ENCODE results near the gene NKX2-4.
"Not testable (repeated sequence)": the region's sequence is repeated elsewhere in the genome, so short reads cannot be mapped to it uniquely, and the experiment has no call there.

NKX2-4 gene

DNA sequence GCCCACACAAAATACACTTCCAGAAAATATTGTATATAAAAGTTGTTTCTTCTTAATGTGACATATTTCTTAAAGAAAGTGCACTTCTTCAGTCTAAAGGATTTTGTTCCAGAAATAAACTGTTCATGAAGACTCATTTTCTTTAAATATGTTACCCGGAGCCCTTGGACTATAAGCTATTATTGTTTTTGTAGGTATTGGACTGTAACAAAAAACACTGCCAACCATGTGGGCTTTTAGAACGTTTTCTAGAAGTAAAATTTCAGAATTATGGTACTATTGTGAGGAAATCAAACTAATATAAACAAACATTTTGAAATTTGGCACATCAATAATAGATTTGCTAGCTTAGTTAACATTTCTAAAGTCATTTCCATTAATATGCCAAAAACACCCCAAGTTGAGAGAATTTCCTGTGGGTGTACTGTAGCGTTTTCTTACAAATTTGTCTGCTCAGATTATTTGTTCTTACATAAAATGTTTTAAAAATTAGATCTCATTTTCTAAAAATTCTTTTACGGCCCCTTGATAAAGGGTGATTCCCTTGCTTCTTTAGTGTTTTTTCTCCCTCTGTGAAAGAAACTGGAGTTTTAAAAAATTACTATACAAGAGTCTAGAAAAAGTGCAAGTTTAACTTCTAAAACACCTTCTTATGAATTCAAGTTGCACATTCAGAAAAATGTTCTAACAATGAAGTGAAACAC lies 3.4 kb downstream of the NKX2-4 start:
- no peak for DNase-seq

DNA sequence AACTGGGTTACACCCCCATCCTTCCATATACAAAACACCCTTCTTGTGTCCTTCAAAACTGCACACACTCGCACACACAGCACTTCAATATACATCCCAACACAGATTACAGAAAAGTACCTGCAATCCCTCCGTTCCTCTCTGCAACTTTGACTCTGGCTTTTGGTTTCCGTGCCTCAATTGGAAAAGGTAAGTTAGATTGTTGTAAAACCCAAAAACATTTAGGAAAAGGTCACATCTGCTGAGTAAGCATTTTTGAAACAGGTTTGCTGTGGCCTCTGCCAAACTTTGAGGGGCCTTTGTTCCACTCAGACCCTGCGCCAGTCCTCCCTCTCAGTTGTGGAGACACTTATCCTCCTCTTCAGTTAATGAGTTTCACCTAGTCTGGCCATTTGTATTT lies 4.2 kb downstream of the NKX2-4 start:
- DNase-seq: no peak

DNA sequence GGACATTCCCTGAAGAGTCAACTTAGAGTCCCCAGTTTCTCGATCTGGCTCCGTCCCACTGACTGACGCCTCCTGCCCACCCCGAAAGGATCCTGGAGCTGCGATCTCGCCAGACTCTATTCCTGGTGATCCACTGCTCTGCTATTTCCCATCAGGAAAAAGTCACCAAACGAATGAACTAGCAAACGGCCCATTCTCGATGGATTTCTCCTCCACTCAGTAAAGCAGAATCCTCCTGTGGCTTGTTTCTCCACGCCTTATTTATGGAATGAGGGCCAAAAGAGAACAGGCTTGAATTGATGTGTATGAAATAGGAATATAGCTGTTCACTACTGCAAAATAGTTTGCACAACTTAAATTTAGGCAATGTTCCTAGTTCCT lies 5.4 kb downstream of the NKX2-4 start:
- DNase-seq: no peak

DNA sequence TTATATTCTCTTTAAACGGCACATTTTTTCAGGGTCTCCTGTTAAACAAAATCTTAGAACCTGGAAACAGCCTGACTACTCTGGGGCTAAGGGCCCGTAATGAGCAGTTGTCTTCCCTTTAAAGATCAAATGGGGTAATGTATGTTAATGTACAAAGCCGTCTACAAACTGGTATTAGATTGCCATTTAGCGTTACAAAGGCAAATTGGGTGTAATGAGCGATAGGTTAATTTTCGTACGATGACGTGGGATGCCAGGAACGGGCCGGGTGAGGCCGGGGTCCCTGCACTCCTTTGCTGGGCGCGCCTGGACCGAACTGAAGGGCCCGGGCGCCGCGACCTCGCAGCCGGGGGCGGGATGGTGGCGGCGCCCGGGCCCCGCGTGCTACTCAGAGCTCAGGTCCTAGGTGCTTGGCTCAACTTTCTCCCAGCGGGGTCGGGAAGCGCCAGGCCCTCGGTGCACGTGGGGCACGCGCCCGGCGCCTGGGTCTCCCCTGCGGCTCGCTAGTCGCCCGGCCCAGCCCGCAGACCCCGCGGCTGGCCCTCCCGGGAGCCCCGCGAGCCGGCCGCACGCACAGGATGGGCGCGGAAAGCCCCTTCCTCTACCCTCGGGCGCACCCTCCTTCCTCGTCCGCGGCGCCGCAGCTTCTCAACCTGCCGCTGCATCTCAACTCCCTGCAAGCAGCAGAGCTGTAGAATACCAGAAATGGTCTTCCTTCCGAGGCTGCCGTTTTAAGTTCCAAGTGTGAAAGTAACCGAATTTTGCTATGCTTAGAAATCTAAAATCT lies 5.9 kb downstream of the NKX2-4 start:
- no peak for DNase-seq

DNA sequence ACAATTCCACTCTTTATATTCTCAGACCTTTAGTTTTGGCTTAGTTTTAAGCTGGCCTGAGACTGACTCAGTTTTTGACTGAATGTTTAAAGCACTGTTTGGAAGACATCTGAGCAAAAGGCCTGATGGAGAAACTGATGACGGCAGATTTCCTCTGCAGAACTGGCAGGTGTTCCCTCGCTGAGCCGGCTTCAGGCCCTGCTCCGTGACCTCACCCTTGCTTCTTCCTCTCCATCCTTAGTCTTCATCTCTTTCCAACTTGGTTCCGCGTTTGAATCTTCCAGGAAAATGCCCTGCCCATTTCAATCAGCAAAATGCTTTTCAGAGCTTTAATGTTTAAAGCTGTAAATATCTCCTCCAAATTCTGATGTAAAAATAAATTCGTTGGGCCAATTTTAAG lies 6.6 kb downstream of the NKX2-4 start:
- no peak for DNase-seq

DNA sequence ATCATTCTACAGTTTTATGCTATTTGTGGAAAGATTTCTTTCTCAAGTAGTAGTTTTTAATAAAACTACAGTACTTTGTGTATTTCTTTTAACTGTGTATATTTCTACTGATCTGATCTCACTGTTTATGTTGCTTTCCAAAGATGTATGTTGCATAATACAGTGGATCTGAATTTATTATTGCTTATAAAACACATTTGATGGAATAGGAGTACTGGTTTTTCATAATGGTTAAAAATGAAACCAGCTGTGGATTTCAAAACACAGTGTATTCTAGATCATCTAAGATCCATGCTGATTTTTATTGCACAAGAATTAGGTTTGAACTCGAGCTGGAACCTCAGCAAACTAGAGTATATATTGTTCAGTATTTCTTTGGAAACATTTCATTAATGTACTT lies 8.0 kb downstream of the NKX2-4 start:
- no peak for DNase-seq

DNA sequence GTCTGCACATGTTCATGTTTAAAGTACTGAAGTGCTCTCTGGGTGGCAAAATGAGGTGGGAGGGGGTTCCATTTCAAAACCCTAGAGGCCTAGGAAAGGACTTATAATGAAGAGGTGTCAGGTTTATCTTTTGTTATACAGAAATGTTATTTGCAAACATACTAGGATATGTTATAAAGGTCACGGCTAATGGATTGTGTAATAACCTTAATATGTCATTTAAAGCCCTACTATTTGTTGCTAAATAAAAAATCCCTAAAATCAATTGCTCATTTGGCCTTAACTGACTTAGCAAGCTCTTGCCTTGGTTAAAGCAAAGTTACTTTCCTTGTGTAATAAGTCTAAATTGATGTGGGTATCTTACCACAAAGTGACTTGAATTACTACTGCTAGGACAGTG lies 8.8 kb downstream of the NKX2-4 start:
- DNase-seq: no peak

DNA sequence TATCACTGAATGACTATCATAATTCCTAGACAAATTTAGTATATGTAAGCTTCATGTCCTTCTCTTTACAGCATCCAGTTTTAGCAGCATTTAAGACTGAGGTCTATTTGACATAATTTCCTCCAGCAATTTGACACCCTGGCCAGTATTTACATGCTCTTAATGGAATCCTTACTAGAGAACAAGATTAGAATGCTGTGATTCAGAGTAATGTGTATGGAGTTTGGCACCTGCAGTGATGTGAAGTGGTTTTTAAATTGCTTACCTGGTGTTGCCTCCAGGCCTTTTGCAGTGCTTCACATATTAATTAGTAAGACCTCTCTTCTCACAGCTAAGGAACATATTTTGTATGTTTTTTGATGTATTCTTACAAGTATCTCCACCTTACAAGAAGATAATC lies 9.8 kb downstream of the NKX2-4 start:
- DNase-seq: no peak

DNA sequence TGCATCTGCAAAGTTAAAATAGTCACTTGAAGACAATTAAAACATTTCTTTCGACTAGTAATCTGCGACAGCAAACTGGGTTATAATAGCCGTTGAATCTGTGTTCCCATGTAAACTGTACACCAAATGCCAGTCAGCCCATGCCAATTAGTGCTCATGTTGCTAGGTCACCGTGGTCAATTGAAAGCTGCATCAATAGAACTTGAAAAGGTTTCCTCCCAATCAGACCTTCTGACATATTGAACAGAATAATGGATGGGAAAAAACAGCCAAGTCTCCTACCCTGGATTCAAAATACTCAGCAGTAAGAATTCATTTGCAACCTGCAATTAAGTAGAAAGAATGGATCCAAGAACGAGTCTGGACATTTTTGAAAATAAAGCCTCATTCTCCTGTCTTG lies 11.2 kb downstream of the NKX2-4 start:
- no peak for DNase-seq

DNA sequence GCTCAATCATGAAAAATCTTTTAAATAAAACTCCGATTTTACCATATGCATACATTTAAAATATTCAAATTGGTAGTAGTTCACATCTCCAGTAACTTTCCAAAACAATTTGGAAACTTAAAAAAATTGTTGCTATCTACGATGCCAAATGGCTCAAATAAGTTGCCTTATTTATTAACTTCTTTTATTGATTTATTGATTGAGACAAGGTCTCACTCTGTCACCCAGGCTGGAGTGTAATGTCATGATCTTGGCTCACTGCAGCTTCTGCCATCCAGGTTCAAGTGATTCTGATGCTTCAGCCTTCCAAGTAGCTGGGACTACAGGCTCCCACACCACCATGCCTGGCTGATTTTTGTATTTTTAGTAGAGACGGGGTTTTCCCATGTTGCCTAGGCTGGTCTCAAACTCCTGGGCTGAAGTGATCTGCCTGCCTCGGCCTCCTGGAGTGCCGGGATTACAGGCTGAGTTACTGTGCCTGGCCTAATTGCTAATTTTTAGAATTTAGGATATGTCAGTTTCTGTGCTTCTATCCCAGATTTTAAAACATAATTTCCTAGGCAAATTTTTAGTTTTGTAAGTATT lies 12.9 kb downstream of the NKX2-4 start:
- DNase-seq: no peak

DNA sequence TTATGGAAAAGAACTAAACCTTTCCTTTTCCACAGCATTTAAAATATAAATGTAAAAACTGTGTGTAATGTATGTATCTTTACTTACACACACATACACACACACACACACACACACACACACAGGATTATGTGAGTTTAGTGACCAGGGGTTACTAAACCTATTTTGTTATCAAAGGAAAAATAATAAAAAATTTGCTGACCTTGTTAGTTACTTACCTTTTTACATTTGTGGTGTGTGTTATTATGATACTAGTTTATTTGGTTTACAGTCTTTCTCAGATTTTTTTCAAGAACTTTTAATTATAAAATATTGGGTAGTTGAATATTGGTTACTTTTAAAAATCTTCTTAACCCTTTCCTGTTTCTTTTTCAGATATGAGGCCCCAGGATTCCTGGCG lies 15.7 kb downstream of the NKX2-4 start:
- no peak for DNase-seq

DNA sequence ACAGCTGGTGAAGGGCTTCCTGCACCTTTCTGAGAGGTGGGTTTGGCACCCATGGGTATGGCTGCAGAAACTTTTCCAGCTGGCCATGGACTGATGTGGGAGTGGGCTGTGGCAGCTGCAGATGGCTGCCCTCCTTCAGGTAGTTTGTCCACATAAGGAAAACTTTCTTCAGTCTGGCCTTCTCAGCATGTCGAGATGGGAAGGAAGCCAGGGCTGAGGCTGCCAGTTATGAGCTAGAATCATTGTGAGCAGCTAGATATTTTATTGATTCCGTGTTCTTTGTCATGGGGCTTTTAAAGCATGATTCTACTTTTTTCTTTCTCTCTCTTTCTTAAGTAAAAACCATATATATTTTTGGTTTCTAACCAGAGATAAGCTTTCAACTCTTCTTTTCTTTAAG lies 16.6 kb downstream of the NKX2-4 start:
- no peak for DNase-seq

DNA sequence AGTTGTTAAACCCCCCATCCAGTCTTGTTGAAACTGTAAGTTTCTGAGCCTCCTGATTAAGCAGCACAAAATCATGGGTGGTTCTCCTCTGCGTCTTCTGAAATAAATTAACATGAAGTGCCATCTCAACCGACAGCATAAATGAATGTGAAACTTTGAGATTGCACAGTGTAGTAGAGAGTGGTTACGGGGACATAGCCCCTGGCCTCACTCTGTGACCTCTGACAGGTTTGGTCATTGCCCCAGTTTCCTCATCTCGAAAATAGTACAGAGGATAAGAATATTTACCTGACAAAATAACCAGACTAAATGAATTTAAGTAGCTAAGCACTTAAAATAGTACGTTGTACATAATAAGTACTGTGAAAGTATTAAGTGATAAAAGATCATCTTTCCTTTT lies 19.1 kb downstream of the NKX2-4 start:
- DNase-seq: no peak

DNA sequence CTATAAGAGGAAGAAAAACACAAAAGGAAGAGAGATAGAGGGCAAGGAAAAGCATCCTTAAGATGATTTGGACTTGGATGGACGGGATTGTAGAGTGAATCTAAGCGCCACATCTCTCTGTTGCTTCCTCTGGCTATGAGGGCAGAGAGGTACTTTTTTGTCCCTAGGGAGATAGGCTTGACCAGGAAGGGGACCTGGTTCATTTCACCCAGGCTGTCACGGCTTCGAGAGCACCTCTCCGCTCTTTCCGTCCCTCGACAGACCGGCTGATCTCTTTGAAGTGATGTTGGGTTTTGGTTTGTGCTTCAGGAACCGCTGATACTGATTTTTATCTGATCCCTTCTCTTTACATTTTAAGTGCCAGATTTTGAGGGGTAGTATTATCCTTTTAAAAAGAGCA lies 19.6 kb downstream of the NKX2-4 start:
- DNase-seq: no peak

DNA sequence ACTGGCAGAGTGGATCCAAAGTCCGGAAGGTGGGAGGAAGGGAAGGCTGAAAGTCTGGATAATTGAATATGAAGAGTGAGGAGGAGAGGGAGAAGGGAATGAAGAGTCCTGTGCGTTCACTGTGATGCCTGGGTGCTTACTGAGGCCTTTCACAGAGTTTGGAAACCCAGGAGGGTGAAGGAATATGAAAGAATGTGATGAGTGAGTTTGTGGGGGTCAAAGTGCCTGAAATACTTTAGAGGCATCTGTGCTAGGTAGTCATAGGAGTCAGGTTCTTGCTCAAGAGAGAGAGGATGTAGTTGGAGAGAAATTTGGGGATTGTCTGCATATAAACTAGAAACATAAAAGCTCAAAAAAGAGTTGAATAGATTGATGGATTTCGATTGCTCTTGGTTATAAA lies 20.7 kb downstream of the NKX2-4 start:
- no peak for DNase-seq

DNA sequence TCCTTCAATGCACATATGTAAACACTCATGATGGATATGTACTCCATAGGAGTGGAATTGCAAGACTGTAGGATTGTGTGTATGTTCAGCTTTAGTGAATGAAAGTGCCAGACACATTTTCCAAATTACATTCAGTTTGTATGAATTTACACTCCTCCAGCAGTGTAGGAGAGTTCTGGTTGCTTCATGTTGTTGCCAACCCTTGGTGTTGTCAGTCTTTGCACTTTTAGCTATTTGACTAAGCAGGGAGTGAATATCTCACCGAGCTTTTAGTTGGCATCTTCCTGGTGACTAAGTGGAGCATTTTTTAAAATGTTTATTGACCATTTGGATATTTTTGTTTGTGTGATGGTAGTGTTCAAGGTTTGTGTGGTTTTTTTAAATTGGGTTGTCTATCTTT lies 23.9 kb downstream of the NKX2-4 start:
- DNase-seq: no peak

DNA sequence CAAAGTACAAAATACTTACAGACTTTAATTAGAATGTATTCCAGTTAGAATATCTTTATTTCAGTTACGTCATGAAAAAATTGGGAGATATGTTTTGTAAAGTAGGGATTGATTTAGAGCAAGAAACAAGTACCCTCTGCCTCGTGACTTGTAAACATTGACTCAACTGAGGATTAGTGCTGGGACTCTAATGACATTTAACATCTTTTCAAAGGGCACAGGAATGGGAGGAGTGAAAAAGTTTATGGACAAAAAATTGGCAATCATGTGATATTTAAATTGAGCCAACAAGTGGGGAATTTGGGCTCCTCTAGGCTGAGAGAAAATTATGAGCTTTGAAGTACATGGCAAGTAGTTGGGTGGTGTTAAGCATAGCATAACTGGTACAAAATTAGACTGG lies 25.3 kb downstream of the NKX2-4 start:
- no peak for DNase-seq

DNA sequence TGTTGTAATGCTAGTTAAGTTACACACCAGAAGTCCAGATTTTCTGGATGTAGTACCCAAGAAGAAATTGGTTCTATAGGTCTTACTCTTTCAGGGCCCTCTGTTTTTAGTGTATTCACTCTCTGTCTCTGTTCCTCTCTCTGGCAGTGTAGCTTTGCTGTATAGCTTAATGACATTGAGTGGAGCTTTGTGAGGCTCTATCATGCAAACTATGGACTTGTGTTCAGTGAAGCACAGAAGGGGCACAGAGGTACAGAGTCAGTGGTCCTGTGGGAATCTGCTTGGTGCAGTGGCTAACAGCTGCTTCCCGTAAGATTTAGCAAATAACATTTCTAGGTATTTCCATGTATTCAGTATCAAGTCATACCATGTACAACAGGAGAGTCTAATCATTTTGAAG lies 26.1 kb downstream of the NKX2-4 start:
- no peak for DNase-seq

DNA sequence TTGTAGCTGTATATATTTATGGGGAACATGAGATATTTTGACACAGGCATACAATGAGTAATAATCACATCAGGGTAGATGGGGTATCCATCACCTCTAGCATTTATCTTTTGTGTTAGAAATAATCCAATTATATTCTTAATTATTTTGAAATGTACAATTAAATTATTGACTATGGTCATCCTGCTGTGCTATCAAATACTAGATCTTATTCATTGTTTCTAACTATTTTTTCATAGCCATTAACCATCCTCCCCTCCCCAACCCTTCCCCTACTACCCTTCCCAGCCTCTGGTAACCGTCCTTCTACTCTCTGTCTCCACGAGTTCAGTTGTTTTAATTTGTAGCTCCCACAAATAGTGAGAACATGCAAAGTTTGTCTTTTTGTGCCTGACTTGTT lies 28.5 kb downstream of the NKX2-4 start:
- no peak for DNase-seq

DNA sequence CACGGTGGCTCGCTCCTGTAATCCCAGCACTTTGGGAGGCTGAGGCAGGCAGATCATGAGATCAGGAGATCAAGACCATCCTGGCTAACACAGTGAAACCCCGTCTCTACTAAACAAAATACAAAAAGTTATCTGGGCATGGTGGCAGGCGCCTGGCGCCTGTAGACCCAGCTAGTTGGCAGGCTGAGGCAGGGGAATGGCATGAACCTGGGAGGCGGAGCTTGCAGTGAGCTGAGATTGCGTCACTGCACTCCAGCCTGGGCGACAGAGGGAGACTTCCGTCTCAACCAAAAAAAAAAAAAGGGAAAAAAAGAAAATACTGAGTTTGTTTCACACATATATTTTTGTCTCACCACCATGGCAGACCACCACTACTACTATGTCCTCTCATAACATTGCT lies 31.1 kb downstream of the NKX2-4 start:
- not testable (repeated sequence) for DNase-seq

DNA sequence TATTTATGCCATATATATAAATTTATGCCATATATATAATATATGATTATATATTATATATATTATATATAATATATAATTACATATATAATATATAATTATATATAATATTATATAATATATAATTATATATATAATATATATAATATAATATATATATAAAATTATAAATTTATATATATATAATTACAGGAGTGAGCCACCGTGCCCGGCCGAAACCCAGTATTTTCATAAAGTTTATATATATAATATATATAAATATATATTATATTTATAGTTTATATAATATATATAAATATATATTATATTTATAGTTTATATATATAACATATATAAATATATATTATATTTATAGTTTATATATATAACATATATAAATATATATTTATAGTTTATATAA lies 31.6 kb downstream of the NKX2-4 start:
- no peak for DNase-seq

DNA sequence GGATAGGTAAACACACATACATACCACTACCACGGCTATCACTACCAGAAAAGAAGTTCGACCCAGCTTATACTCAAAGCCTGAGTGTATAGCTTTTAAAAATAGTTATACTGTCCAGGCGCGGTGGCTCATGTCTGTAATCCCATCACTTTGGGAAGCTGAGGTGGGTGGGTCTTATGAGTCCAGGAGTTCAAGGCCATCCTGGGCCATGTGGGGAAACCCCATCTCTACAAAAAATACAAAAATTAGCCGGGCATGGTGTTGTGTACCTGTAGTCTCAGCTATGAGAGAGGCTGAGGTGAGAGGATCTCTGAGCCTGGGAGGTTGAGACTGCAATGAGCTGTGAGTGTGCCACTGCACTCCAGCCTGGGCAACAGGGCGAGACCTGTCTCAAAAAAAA lies 32.9 kb downstream of the NKX2-4 start:
- DNase-seq: no peak

DNA sequence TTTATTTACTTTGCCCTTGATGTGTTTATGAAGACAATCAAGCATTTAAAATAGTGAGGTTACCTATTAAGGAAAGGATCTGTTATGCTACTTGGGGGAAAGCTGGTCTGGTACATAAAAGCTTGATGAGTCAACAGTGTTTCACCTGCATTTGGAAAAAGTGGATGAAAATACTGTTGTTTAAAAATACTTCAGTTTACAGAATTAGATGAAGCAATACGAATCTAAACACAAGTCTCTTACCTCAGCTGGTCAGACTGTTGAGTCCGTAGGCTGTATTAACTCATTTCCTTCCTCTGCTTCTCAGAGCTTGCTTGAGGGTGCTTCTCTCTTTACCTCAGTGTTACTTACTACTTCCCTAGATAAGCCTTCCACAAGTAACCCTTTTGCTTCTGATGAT lies 36.1 kb downstream of the NKX2-4 start:
- no peak for DNase-seq

DNA sequence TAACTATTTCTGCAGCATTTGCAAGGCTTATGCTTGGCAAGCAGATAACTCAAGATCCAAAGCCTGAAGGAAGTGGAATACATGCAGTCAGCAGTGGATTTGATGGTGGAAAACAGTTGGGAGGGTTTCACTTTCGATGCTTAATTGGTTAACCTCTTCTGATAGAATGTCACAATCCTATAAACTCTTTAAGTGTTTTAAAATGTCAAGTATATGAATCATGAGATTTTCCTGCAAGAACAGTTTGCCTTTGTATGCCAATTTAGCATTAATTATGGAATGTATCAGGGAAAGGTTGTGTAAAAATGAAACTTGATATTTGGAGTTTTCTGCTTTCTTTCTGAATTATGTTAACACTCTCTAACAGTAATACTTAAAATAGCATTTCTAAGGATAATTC lies 36.6 kb downstream of the NKX2-4 start:
- DNase-seq: no peak

DNA sequence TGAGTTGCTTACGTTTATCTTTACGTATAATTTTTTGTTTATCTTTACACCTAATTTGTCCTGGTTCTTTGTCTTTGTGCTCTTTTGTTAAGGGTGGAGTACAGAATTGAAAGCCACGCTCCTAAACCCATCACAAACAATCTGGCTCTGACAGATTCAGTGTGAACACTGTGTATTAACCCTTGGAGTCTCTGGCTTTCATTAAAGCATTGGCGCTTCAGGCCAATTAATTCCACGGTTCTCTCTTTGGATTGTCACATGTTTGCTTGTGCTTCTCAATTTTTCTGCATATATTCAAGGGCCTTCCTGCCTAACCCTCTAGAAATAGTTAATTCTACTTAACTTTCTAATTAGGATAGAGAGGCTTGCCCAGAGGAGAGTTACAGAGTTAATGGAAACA lies 38.6 kb downstream of the NKX2-4 start:
- no peak for DNase-seq
